GM21786 (cell line): ENCODE measurements around the gene SFPQ.
"Not testable (repeated sequence)": the region's sequence is repeated elsewhere in the genome, so short reads cannot be mapped to it uniquely, and the experiment has no call there.

Experiments
- ATAC-seq: cut with Tn5 transposase; IDR thresholded peaks from one replicate; pipeline ENCODE4 v1.9.1; 2021; ENCODE audit not compliant: unreplicated experiment

The SFPQ gene

DNA sequence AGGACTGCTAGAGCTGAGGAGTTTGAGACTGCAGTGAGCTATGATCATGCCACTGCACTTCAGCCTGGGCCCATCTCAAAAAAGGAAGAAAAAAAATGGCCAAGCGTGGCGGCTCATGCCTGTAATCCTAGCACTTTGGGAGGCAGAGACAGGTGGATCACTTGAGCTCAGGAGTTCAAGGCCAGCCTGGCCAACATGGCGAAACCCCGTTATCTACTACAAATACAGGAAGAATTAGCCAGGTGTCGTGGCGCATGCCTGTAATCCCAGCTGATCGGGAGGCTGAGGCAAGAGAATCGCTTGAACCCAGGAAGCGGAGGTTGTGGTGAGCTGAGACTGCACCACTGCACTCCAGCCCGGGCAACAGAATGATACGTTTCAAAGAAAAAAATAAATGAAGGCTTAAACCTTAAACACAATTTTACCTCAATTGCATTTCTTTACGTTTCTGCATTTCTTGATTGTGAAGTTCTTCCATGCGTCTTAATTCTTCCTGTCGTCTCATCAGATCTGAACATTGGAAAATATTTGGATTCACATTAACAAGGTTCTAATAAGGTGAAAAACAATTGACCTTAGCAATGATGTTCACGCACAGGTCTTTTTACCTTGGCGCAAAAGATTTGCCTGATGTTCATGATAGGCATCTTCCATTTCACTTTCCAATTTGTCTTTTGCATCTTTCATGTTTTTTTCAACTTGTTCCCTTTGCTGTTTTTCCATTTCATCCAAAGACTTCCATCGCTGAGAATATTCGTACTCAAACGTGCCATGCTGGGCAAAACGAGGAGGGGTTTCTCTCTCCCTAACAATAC, 4.2 kb downstream of the SFPQ start:
- ATAC-seq: no peak

DNA sequence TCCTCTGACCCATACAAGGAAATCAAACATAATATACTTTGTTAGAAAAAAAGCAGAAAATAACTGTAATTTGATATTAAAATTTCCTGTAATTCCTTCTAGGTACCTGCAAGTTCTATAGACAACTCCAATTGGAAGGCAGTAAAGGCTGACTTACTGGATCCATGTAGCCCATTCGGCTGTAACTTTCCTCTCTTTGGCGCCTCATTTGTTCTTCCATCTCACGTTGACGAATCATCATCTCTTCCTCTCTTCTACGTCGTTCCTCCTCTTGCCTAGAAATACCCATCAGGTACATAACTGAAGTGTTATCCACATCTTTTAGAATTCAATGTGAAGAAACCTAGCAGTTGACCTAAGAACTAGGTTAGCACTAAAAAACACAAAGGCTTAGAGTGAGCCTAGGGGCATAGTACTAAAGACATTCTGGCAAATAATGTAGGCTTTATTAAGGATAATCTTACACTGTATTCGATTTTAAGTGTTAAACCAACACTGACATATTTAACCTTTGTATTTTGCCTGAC, 5.1 kb downstream of the SFPQ start:
- no peak for ATAC-seq

DNA sequence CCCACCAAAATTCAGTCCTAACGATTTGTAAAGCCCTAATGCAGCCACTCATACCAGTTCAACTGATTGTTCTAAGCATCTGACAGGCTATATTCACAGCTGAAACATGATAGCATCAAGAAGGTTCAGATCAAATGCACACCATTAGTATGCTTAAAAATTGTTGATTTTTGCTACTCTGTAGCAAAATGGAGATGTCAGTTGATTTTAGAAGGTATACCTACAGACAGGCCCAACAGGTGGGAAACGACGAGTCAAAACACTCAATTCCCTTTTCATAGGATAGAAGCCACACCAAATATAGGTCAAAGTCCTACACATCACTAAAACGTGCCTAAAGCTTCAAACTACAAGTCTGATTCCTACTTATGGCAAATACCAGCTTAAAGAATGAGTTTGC, 6.7 kb downstream of the SFPQ start:
- ATAC-seq: no peak

DNA sequence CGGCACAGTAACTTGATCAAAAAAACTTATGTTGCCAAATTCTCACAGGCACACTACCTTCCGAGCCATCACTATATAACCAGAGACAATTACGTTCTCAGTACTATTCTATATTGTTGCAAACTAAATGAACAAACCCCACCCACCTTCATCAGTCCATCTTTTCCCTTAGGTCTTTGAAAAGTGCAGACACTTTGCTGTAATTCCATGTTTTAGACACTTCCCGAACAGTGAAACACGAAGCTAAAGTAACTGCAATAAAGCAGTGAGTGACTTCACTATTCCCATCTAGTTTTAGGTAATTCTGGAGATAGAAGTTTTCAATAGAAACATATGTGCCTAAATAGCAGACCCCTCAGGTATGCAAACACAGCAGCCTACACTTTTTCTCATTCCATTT, 7.7 kb downstream of the SFPQ start:
- no peak for ATAC-seq

DNA sequence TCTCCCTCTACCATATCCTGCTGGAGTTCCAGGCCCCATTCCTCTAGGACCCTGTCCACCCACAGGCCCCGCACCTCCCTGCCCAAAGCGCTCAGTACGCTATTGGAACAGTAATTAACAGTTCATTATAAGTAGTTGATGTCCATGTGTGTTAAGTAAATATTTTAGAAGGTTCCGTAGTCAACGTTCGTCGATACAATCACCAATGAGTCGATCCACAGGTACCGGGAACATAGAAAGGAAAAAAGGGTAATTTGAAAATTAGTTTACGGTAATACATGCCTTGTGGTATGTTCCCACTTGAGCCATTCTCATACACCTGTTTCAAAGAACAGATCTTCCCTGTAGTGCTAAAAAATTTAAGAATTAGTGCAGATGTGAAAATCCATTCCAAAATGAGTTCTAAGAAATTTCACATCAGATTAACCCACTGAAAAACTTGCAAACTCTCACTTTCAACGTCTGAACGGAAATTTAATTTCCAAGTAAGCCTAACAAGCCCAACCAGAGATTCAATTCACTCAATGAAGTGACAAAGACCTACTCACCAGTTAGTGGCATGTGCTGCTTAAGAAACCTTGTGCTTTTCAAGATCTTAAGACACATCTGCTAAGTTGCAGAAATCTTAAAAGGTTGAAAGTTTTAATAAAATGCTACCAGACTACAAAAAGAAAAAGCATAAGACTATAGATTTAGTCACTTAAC, 8.3 kb downstream of the SFPQ start:
- ATAC-seq: no peak

DNA sequence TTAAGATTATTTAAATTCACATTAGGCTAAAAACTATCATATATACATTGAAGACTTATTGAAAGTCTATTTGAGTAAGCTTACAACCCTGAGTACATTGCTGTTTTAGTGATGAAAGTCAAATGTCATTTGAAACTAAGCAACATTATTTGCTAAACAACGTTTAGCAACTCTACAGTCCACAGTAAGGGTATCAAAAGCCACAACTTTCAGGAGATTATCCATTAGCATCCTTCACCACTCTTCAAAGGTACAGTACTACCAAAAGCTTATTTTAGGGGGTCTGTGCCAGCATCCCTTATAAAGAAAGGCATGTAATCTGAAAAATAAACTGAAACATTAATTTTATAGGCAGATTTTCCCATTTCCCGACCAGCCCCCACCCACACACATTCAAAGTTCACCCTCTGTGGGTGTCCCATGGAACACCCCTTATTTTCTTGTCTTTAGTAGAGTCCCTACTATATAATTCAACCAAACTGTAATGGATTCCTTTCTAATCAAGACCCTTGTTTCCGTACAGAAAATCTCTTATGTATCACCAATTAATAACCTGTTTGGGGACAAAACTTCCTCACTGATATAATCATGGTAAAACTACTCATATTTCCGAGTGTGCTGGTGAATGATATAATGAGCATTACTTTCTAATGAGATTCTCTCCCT, 11.0 kb downstream of the SFPQ start:
- ATAC-seq: no peak

DNA sequence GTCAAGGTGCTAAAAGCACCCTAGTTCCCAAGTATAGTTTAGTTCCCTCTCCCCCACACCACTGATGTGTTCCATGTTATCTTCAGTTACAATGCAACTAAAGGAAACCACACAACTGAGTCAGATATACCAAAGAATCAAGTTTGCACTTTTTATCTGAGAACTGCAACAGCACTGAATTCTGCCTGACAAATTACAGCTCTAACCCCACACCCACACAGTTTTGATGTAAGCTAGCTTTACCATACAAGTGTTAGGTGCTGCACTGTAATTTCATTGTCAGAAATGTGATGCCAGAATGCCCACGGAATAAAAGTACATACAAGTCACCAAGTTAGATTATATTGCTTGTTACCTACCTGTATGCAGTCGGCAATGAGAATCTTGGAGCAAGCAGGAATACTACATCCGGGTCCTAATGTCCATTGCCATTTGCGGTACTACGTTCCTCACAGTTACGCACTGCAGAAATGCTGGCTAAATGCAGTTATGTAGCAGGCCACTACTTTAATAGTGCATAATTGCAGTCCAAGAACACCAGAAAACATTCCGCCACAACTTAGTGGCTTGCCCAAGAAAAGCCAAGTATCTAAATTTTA, 12.1 kb downstream of the SFPQ start:
- ATAC-seq: no peak

DNA sequence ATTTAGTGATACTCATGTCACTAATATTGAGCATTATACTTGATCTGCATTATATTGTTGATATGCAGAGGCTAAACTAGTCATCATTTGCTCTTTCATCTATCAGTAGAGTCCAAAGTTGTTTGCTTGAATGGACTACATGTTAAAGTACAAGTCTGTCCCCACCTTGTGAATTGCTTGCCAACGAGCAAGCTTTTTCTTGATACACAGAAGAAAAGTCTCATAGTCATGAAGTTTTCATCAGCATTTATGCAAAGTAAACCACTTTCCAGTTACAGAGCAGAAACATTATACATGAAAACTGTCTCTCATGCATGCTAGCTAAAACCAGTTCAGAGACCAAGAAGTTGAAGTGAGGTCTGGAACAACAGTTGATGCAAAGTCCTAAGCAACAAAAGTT, 13.0 kb downstream of the SFPQ start:
- ATAC-seq: no peak

DNA sequence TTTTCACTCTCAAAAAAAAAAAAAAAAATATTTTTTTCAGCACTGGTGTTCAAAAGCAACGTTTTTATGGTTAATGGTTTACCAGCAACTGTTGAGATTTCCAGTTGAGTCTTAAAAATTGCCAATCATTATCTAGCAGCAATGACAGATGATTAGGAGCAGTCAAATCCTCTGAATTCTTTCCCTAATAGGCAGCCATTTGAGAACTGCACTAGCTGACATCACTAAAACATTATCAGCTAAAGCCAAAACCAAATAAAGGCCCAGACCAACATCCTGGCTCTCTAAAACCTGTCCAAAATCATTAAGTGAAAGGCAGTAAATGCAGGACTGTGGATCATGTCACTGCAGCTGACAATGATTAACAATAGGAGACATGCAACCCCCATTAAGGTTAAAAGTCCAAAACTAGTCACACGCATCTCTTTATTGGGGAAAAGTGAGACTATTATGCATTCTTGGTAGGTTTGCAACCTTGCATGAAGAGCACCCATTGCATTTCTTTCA, 14.0 kb downstream of the SFPQ start:
- ATAC-seq: no peak

DNA sequence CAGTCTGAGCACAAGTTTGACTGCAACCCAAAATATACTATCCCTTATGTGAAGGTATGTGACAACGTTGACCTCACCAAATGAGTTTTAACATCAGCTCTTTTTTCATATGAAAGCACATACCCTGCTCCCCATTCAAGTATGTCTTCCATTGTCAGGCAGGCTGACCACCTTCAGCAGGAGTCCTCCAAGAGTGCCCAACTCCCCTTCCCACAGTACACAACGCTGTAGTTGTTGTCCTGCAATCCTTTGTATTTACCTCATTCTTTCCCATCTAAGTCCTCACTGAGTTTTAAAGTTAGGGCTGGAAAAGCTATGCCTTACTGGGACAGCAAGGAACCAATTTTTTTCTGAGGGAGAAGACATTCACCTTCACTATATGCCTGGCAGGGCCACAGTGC, 14.7 kb downstream of the SFPQ start:
- ATAC-seq: no peak

DNA sequence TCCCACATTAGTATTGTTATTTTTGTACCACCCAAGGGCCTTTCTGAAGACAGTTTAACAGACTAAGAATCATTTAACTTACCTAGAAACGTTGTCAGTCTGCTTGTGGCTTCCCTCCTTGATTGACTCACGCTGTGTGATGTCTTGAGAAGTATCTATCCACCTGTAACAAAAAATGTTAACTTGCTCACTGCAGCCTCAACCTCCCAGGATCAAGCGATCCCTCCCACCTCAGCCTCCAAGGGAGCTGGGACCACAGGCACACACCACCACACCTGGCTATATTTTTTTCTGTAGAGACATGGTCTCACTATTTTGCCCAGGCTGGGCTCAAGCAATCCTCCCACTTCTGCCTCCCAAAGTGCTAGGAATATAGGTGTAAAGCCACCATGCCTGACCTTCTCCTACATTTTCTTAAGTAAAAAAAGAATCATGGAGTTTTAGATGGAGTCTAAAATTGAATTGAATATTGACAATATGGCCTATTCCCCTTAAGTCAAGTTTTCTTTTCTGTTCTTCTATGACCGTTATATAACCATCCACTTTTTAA, 15.6 kb downstream of the SFPQ start:
- no peak for ATAC-seq

DNA sequence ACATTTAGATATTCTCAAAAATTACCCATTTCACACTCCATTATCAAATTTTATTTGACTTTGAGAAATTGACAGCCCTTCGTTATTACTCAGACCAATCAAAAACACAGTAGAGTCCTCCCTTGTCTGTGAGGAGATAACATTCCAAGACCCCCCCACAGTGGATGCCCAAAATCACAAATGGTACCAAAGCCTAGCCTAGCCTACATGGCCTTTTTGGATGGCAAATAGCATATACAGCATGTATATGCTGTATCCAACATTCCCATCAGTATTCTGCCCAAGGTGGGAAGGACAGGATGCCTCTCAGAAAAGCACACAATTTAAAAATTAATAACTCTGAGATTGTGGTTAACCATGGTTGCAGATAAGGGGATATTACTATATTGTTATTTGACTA, 17.3 kb downstream of the SFPQ start:
- no peak for ATAC-seq

DNA sequence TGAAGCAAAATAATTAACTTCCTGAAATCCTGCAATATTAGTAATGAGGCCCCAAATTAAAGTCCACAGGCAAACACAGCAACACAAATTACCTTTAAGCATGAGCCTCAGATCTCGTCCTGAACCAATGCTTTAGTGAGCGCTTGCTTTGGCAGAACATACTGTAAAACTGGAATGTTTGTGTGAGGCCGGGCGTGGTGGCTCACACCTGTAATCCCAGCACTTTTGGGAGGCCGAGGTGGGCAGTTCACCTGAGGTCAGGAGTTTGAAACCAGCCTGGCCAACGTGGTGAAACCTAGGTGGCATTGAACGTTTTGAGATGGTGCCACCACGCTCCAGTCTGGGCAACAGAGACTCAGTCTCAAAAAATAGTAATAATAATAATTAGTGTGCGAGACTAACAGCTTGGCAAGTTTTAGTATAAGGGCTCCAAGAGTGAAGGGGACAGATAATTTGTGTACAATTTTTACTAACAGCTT, 17.8 kb downstream of the SFPQ start:
- ATAC-seq: no peak

DNA sequence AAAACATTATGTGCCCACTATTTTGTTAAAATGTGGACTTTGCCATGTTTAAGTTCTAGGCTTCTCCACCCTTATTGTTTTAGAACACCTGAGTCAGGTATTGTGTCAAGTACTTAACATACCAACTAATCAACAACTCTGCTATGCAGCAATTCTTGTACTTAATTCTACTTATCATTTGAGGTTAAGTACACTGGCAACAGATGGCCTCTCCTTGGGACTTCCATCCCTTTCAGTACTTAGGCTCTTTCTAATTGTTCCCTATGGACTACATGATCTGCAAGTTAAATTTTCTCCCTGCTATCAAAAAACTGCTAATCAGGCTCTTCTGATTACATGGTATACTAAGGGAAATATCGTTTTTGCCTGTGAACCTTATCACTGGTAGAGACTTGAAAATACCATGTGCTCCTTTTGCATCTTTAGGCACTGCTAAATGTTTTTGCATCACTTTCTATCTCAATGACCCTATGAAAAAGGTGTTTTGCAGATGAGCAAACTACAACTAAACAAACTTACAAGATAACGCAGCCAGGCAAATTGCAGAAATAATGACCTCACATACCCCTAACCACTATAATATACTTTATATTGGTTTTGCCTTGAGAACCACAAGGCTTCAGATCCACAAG, 18.9 kb downstream of the SFPQ start:
- no peak for ATAC-seq

DNA sequence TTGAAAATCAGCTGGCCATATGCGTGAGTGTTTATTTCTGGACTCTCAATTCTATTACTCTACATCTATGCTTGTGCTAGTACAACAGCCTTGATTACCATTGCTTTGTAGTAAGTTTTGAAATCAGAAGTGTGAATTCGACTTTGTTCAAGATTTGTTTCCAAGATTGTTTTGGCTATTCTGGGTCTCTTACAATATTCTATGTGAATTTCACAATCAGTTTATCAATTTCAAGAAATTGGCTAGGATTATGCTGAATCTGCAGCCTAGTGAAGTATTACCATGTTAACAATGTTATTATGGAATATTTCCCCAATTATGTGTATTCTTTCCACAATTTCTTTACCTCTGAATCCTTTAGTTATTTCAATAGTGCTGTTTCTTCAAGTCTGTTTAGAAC, 19.5 kb downstream of the SFPQ start:
- ATAC-seq: no peak

DNA sequence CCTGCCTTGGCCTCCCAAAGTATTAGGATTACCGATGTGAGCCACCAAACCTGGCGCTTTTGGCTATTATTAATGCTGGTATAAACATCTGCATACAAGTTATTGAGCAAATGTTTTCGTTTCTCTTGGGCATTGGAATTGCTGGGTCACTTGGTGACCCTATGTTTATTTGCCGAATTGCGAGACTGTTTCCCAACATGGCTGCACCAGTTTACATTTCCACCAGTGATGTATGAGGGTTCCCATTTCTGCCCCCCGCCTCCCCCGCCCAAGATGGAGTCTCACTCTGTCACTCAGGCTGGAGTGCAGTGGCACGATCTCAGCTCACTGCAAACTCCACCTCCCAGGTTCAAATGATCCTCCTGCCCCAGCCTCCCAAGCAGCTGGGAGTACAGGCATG, 20.9 kb downstream of the SFPQ start:
- ATAC-seq: no peak

DNA sequence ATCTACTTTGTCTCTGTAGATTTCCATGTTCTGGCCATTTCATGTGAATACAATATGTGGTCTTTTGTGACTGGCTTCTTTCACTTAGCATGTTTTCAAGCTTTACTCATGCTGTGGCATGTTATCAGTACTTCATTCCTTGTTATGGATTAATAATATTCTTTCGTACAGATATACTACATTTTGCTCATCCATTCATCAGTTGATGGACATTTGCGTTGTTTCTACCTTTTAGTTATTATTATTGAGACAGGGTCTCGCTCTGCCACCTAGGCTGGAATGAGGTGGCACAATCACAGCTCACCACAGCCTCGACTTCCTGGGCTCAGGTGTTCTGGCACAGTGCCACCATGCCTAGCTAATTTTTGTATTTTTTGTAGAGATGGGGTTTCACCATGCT, 21.4 kb downstream of the SFPQ start:
- ATAC-seq: no peak

DNA sequence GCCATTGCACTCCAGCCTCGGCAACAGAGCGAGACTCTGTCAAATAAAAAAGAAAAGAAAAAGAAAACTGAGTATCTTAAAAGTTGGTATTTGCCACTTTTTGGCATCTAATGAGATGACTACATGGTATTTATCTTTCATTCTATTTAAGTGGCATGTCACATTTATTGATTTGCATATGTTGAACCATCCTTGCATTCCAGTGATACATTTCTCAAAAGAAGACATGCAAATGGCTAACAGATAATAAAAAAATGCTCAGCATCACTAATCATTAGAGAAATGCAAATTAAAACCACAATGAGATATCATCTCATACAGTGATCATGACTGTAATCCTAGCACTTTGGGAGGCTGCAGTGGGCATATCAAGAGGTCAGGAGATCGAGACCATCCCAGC, 28.1 kb downstream of the SFPQ start:
- ATAC-seq: no peak

DNA sequence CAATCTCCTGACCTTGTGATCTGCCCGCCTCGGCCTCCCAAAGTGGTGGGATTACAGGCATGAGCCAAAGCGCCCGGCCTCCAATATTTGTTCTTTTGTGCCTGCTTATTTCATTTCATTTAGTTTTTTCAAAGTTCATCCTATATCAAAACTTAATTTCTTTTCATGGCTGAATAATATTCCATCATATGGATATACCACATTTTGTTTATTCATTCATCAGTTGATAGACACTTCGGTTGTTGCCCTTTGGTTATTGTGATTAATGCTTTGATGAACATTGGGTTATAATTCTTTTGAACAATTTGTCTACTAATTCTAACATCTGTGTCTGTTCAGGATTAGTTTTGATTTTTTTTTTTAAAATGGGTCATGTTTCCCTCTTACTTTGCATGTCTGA, 41.7 kb downstream of the SFPQ start:
- ATAC-seq: no peak

DNA sequence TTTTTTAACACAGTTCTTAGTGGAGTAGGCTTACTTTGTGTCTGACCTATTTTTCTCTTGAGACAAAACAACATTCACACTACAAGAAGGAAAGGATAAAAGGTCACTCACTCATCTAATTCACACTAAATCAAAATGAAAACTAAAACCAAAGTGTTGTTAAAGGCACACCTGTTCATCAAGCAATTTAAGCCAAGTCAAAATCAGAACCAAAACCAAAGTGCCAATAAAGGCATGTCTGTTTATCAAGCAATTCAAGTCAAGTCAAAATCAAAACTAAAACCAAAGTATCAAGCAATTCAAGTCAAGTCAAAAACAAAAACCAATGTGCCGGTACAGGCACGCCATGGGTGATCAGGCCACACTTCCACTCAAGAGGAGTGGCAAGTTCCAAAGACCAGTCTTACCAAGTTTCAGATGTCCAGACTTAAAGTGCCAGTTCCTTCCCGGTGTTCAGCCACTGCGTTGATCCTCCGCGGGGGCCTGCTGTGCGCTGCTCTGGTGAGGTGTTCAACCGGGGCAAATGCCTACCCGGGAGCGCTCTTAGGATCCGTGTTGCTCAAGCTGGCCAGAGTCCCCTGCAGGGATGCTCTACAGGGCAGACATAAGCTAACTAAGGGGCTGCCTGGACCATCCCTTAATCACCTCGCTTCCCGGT, 46.9 kb downstream of the SFPQ start:
- not testable (repeated sequence) for ATAC-seq
